SK-N-MC (cell line): ENCODE data around the gene DCTN2.

Experiments
- EZH2 ChIP-seq: fragments of 200-600 bp; sonication (generic); IDR thresholded peaks from one replicate; pipeline ENCODE4 v1.6.1; 2017; ENCODE audit warnings: antibody characterized with exemption
- POLR2AphosphoS5 ChIP-seq: IDR thresholded peaks from 2 replicates; pipeline ENCODE4 v1.6.1; 2012; ENCODE audit warnings: mild to moderate bottlenecking, low read depth, low read length, borderline replicate concordance

GRCh38 chr12:57528176-57528575 lies 18.8 kb downstream of the DCTN2 start:
- TF ChIP-seq POLR2AphosphoS5 (no peak), EZH2 (no peak)
